HL-60 (cell line): ENCODE results near the gene CAMTA1.

ENCODE experiments used
- DNase-seq, 2 experiments: peaks; one replicate each; pipeline ENCODE4 v3.0.0-alpha.2; 2010 to 2020; ENCODE audit warnings: low read depth in 1 of 2, low spot score in 1 of 2
- H3K27ac ChIP-seq: fragments of 250-450 bp; sonication (Bioruptor Pico); replicated peaks from 2 replicates; pipeline ENCODE4 v1.5.1; 2020; ENCODE audit warnings: mild to moderate bottlenecking, moderate library complexity
- H3K27me3 ChIP-seq: fragments of 250-450 bp; sonication (Bioruptor Pico); 2 replicates; pipeline ENCODE4 v1.5.1; 2021; ENCODE audit warnings: mild to moderate bottlenecking, moderate library complexity; ENCODE audit not compliant: insufficient read depth, poor library complexity, severe bottlenecking
- H3K4me3 ChIP-seq: replicated peaks from 2 replicates; pipeline ENCODE4 v1.5.1; 2011; ENCODE audit warnings: mild to moderate bottlenecking, control low read depth, low read length; ENCODE audit not compliant: insufficient read depth
- CTCF ChIP-seq: IDR thresholded peaks from one replicate; pipeline ENCODE4 v1.5.1; 2011; ENCODE audit warnings: low read length, control low read depth, inconsistent platforms; ENCODE audit not compliant: insufficient read depth
- GABPA ChIP-seq: IDR thresholded peaks from 2 replicates; pipeline ENCODE4 v1.6.1; 2012; ENCODE audit warnings: low read depth
- POLR2AphosphoS5 ChIP-seq: IDR thresholded peaks from 2 replicates; pipeline ENCODE4 v1.6.1; 2012; ENCODE audit warnings: low read depth
- REST ChIP-seq: IDR thresholded peaks from 2 replicates; pipeline ENCODE4 v1.6.1; 2012; ENCODE audit warnings: low read depth; ENCODE audit not compliant: insufficient replicate concordance
- SPI1 ChIP-seq: IDR thresholded peaks from 2 replicates; pipeline ENCODE4 v1.6.1; 2012; ENCODE audit warnings: low read depth, mild to moderate bottlenecking, borderline replicate concordance

Gene CAMTA1

GRCh38 chr1:6771441-6771769, 13.8 kb upstream of the CAMTA1 start:
- no peak for TF ChIP-seq GABPA
- no peak for TF ChIP-seq CTCF
- no peak for TF ChIP-seq SPI1
- no peak for TF ChIP-seq REST
- no peak for TF ChIP-seq POLR2AphosphoS5

GRCh38 chr1:6774381-6774780, 10.9 kb upstream of the CAMTA1 start:
- H3K27ac ChIP-seq, result no peak overlapping the region
- TF ChIP-seq POLR2AphosphoS5 (no peak), REST (no peak), SPI1 (no peak), GABPA (no peak), CTCF (no peak)
- no peak for DNase-seq
- no peaks in the 10 kb centered on the region for H3K27me3 ChIP-seq
- no peak overlapping the region for H3K4me3 ChIP-seq

More at GRCh38 chr1:6771441-6771769, 13.8 kb upstream of the CAMTA1 start:
- H3K4me3 ChIP-seq, result no peak overlapping the region
- no peak for DNase-seq
- no peak overlapping the region for H3K27ac ChIP-seq
- no peaks in the 10 kb centered on the region for H3K27me3 ChIP-seq

GRCh38 chr1:6775261-6776043, 9.8 kb upstream of the CAMTA1 start:
- no peak for DNase-seq
- TF ChIP-seq SPI1 (no peak), CTCF (no peak), POLR2AphosphoS5 (no peak), GABPA (no peak), REST (no peak)
- no peak overlapping the region for H3K4me3 ChIP-seq
- H3K27me3 ChIP-seq, result no peaks in the 10 kb centered on the region
- no peak overlapping the region for H3K27ac ChIP-seq
